ENCODE results near the gene F10.

- TF ChIP-seq CTCF (IDR thresholded peaks at IDR 0.05; ENCODE audit: low read depth, low read length) (no peak), POLR2A (IDR thresholded peaks at IDR 0.05; ENCODE audit: extremely low read depth, insufficient read length) (no peak), MYC (IDR thresholded peaks at IDR 0.05; ENCODE audit: low read depth, low read length) (no peak)
Observed at GRCh38 chr13:113182046-113182445, 59.4 kb downstream of the F10 start.

Measured in NB4 (cell line).